ENCODE measurements around the gene KRT9.

KRT9 gene

GRCh38 chr17:41529491-41529915, 42.4 kb downstream of the KRT9 start:
- H3K4me3 ChIP-seq = no peak overlapping the region
- DNase-seq (ENCODE audit: low spot score) = no peak
- H3K27ac ChIP-seq = no peak overlapping the region
- TF ChIP-seq CTCF (IDR thresholded peaks at IDR 0.05) = no peak

- no peak for DNase-seq (ENCODE audit: low spot score)
- no peak for TF ChIP-seq CTCF (IDR thresholded peaks at IDR 0.05)
- Histone ChIP-seq H3K27ac (no peak overlapping the region), H3K4me3 (no peak overlapping the region)
These were observed 42.9 kb downstream of the KRT9 start for GRCh38 chr17:41528959-41529353.

- DNase-seq (ENCODE audit: low spot score) = no peak
- Histone ChIP-seq H3K4me3 (peak overlapping the region; percentile 57), H3K27ac (no peak overlapping the region)
- TF ChIP-seq CTCF (IDR thresholded peaks at IDR 0.05) = no peak
These were observed 44.5 kb downstream of the KRT9 start for GRCh38 chr17:41527063-41528023.

- TF ChIP-seq CTCF (IDR thresholded peaks at IDR 0.05) = no peak
- H3K27ac ChIP-seq = no peak overlapping the region
- no peak overlapping the region for H3K4me3 ChIP-seq
- DNase-seq (ENCODE audit: low spot score) = no peak
These were observed 47.6 kb downstream of the KRT9 start for GRCh38 chr17:41524261-41524660.

GRCh38 chr17:41523787-41524186, 48.1 kb downstream of the KRT9 start:
- no peak overlapping the region for H3K4me3 ChIP-seq
- DNase-seq (ENCODE audit: low spot score) = no peak
- no peak overlapping the region for H3K27ac ChIP-seq
- TF ChIP-seq CTCF (IDR thresholded peaks at IDR 0.05) = no peak

GRCh38 chr17:41523225-41523593, 48.6 kb downstream of the KRT9 start:
- no peak overlapping the region for H3K4me3 ChIP-seq
- no peak for TF ChIP-seq CTCF (IDR thresholded peaks at IDR 0.05)
- no peak for DNase-seq (ENCODE audit: low spot score)
- no peak overlapping the region for H3K27ac ChIP-seq
